22Rv1 (cell line): ENCODE data around the gene FKRP.
A peak's percentile ranks its signal among the peaks of the same experiment; 100 is the strongest.
"Not testable (repeated sequence)": the region's sequence is repeated elsewhere in the genome, so short reads cannot be mapped to it uniquely, and the experiment has no call there.

ENCODE experiments used
- H3K27ac ChIP-seq: fragments of 450-650 bp; 2 replicates; pipeline ENCODE4 v1.5.1; 2017
- ZFX ChIP-seq: fragments of 450-650 bp; IDR thresholded peaks from 2 replicates; pipeline ENCODE4 v1.6.1; 2017; ENCODE audit warnings: antibody characterized with exemption, borderline replicate concordance
- TF ChIP-seq, protein P1 (sequence below): fragments of 450-650 bp; IDR thresholded peaks from 2 replicates; pipeline ENCODE4 v1.5.1; 2017; ENCODE audit warnings: mild to moderate bottlenecking

FKRP gene

DNA sequence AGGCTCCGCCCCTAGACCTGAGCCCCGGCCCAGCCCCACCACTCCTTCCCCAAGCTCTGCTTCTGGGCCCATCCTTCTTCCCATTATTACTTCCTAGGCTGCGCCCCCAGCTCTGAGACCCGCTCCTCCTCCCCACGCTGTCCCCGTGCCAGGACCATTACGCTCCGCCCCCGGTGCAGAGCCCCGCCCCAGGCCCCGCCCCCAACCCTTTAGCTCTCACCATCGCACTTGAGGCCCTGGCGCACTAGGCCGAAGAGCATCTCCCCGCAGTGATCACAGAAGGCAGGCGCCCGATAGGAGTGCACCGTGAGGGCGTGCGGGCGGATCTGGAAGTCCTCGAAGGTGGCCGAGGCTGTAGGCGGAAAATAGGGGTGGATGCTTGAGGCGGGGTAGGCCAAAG lies 35.2 kb upstream of the FKRP start:
- TF ChIP-seq, protein P1, sequence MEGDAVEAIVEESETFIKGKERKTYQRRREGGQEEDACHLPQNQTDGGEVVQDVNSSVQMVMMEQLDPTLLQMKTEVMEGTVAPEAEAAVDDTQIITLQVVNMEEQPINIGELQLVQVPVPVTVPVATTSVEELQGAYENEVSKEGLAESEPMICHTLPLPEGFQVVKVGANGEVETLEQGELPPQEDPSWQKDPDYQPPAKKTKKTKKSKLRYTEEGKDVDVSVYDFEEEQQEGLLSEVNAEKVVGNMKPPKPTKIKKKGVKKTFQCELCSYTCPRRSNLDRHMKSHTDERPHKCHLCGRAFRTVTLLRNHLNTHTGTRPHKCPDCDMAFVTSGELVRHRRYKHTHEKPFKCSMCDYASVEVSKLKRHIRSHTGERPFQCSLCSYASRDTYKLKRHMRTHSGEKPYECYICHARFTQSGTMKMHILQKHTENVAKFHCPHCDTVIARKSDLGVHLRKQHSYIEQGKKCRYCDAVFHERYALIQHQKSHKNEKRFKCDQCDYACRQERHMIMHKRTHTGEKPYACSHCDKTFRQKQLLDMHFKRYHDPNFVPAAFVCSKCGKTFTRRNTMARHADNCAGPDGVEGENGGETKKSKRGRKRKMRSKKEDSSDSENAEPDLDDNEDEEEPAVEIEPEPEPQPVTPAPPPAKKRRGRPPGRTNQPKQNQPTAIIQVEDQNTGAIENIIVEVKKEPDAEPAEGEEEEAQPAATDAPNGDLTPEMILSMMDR = no peak
- no peak for TF ChIP-seq ZFX
- no peak overlapping the region for H3K27ac ChIP-seq

GRCh38 chr19:46712768-46713338 lies 33.0 kb upstream of the FKRP start:
- not testable (repeated sequence) for H3K27ac ChIP-seq

GRCh38 chr19:46713781-46714443 lies 31.9 kb upstream of the FKRP start:
- no peak overlapping the region for H3K27ac ChIP-seq
- TF ChIP-seq, protein P1 = no peak
- TF ChIP-seq ZFX = no peak

GRCh38 chr19:46714444-46715106 lies 31.3 kb upstream of the FKRP start:
- TF ChIP-seq, protein P1 = no peak
- TF ChIP-seq ZFX = no peak
- H3K27ac ChIP-seq = no peak overlapping the region

- no peak overlapping the region for H3K27ac ChIP-seq
- TF ChIP-seq, protein P1 = no peak
- no peak for TF ChIP-seq ZFX
Observed at GRCh38 chr19:46715620-46715974, 30.3 kb upstream of the FKRP start.

- peak overlapping the region; percentile 51 for H3K27ac ChIP-seq
- TF ChIP-seq, protein P1 = no peak
- no peak for TF ChIP-seq ZFX
Observed at GRCh38 chr19:46715975-46716671, 29.7 kb upstream of the FKRP start.

DNA sequence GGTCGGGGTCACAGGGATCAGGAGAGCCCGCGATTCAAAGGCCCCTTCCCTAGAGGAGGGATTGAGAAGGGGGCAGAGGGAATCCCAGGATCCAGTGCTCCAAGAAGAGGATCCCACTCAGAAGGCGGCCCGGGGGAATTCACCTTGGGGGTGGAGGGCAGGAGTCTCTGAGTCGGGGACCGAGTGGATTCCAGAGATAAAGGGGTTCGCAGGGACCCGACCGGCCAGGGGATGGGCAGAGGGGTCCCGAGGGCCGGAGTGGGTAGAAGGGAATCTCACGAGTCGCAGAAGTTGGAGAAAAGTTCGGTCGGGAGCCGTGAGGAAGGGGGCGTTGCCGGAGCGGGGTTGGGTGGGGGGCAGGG lies 29.2 kb upstream of the FKRP start:
- TF ChIP-seq, protein P1 = no peak
- TF ChIP-seq ZFX = no peak
- peak overlapping the region; percentile 51 for H3K27ac ChIP-seq
